ENCODE results near the gene SREK1IP1. TPM values are rescaled to one million over a fixed set of nuclear protein-coding genes. Genes with fewer than 3 reads are reported as not detected.
"Not testable (repeated sequence)": the region's sequence is repeated elsewhere in the genome, so short reads cannot be mapped to it uniquely, and the experiment has no call there.

Gene SREK1IP1
- total and polyA plus RNA-seq, 9 donors = 9.1 to 12.7 (median 11.0) TPM

DNA sequence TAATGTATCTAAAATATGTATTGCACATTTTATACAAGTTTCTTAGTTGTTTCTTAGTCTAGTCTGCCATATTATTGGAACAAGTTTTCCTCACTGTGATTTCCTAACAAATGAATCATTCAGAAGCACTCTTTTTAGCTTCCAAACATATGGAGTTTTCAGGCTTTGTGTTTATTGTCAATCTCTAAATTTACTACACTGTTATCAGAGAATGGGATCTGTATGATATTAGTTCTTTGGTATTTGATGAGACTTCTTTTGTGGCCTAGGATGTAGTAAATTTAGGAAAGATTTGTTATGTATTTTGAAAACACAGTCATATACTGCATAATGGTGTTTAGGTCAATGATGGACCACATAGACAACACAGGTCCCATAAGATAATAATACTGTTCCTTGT is 25.7 kb downstream of the SREK1IP1 start:
- DNase-seq = no peak
- Histone ChIP-seq H3K27me3 (ENCODE audit: control insufficient read depth, insufficient read depth, low read length) (no peaks in the 10 kb centered on the region), H3K27ac (ENCODE audit: low read length) (no peak overlapping the region), H3K36me3 (ENCODE audit: control insufficient read depth, insufficient read depth, low read length) (peaks cover 10% of the 10 kb centered on the region), H3K9me3 (replicated peaks; ENCODE audit: control insufficient read depth, low read depth, low read length) (no peaks in the 10 kb centered on the region), H3K4me3 (ENCODE audit: low read length) (no peak overlapping the region), H3K4me1 (ENCODE audit: control insufficient read depth, insufficient read depth, low read length) (no peaks in the 10 kb centered on the region)

DNA sequence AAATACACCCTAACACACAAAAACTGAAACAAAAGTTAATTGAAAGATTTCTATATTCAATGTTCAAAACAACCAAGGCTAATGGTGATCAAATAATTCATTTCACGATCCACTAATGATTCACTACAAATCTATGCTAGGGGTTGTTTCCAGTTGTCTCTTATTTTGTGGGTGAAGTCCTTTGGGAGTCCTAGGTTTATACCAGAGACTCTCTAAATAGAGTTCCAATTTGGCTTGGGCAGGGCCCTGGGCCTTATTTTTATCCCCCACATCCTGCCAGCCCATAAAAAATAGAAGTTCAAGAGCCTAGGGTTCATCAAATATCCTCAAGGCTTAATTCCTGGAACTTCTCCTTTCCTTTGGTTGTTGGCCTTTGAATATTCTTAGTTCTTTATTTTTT is 26.1 kb downstream of the SREK1IP1 start:
- WGBS (ENCODE audit: insufficient coverage) = no CpG with 5 or more reads among the region's 1 CpG
- DNase-seq = no peak

DNA sequence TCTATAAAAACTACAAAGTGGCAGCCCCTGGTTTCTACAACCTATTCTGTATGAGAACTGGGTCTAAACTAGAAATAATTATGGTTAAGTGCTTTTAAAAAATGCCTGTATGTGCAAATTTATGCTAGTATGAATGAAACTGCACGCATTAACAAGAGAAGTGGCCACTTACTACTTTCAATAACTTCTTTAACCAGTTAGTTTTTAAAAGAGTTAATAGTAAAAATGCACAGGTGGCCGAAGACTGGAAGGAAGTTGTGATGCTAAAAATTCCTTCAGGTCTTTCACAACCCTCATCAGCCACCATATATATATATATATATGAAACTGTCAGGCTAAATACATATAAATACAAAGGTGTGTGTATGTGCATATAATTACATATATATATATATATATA is 41.3 kb downstream of the SREK1IP1 start:
- DNase-seq = no peak
- Histone ChIP-seq H3K27me3 (ENCODE audit: control insufficient read depth, insufficient read depth, low read length) (no peaks in the 10 kb centered on the region), H3K36me3 (ENCODE audit: control insufficient read depth, insufficient read depth, low read length) (peaks cover 2% of the 10 kb centered on the region), H3K9me3 (replicated peaks; ENCODE audit: control insufficient read depth, low read depth, low read length) (no peaks in the 10 kb centered on the region), H3K27ac (ENCODE audit: low read length) (no peak overlapping the region), H3K4me3 (ENCODE audit: low read length) (no peak overlapping the region), H3K4me1 (ENCODE audit: control insufficient read depth, insufficient read depth, low read length) (no peaks in the 10 kb centered on the region)
- WGBS (ENCODE audit: insufficient coverage) = no CpG with 5 or more reads among the region's 2 CpGs

More for the DNA sequence above, 26.1 kb downstream of the SREK1IP1 start:
- Histone ChIP-seq H3K27me3 (ENCODE audit: control insufficient read depth, insufficient read depth, low read length) (no peaks in the 10 kb centered on the region), H3K27ac (ENCODE audit: low read length) (no peak overlapping the region), H3K36me3 (ENCODE audit: control insufficient read depth, insufficient read depth, low read length) (peaks cover 10% of the 10 kb centered on the region), H3K4me3 (ENCODE audit: low read length) (no peak overlapping the region), H3K4me1 (ENCODE audit: control insufficient read depth, insufficient read depth, low read length) (no peaks in the 10 kb centered on the region), H3K9me3 (replicated peaks; ENCODE audit: control insufficient read depth, low read depth, low read length) (no peaks in the 10 kb centered on the region)

DNA sequence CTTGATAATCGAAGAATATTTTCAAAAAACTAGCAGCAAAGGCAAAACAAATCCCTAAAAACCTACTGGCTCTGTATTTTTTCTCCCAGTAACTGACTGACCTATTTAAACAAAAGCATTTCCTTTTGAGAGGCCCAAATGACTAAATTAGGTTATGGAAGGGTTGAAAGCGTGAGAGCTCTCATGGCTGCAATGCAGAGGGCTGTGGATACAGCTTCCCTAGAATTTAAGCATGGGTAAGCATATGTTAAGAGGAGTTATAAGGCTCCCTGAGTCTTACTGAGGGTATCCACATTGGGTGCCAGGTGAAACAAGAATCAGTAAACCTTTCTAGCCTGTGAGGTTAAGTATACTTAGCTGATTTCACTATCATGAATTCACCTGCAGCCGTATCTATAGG is 45.9 kb downstream of the SREK1IP1 start:
- no peak overlapping the region for H3K4me3 ChIP-seq (ENCODE audit: low read length)
- 91% methylated on average over 1 of the region's 3 CpGs for WGBS (ENCODE audit: insufficient coverage)
- DNase-seq = no peak
- no peaks in the 10 kb centered on the region for H3K9me3 ChIP-seq (replicated peaks; ENCODE audit: control insufficient read depth, low read depth, low read length)
- no peaks in the 10 kb centered on the region for H3K4me1 ChIP-seq (ENCODE audit: control insufficient read depth, insufficient read depth, low read length)
- peaks cover 6% of the 10 kb centered on the region for H3K36me3 ChIP-seq (ENCODE audit: control insufficient read depth, insufficient read depth, low read length)
- H3K27me3 ChIP-seq (ENCODE audit: control insufficient read depth, insufficient read depth, low read length) = no peaks in the 10 kb centered on the region
- H3K27ac ChIP-seq (ENCODE audit: low read length) = no peak overlapping the region

DNA sequence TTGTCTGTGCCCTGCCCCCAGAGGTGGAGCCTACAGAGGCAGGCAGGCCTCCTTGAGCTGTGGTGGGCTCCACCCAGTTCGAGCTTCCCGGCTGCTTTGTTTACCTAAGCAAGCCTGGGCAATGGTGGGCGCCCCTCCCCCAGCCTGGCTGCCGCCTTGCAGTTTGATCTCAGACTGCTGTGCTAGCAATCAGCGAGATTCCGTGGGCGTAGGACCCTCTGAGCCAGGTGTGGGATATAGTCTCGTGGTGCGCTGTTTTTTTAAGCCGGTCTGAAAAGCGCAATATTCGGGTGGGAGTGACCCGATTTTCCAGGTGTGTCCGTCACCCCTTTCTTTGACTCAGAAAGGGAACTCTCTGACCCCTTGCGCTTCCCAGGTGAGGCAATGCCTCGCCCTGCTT is 54.0 kb downstream of the SREK1IP1 start:
- not testable (repeated sequence) for H3K27me3 ChIP-seq (ENCODE audit: control insufficient read depth, insufficient read depth, low read length); H3K36me3 ChIP-seq (ENCODE audit: control insufficient read depth, insufficient read depth, low read length)
- WGBS (ENCODE audit: insufficient coverage) = 85% methylated on average over 4 of the region's 16 CpGs

DNA sequence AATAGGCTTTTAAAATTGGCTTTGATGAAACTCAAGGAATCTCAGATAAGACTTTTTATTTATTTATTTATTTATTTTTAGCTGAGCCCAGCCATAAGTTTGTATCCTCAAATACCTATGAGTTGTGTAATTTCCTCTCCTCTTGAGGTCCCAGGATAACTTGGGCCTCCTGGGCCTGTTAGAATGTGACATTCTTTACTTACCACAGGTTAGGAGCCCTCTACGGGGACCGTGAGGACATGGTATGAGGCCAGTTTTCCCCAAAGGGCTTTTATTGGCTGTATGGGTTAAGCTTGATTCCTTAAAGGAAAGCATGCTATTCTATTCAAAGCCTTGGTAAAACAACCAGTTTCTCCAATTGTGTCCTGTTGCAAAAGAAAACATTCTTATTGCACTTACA is 61.3 kb downstream of the SREK1IP1 start:
- Histone ChIP-seq H3K36me3 (ENCODE audit: control insufficient read depth, insufficient read depth, low read length) (no peaks in the 10 kb centered on the region), H3K4me3 (ENCODE audit: low read length) (no peak overlapping the region), H3K27me3 (ENCODE audit: control insufficient read depth, insufficient read depth, low read length) (no peaks in the 10 kb centered on the region), H3K4me1 (ENCODE audit: control insufficient read depth, insufficient read depth, low read length) (no peaks in the 10 kb centered on the region), H3K9me3 (replicated peaks; ENCODE audit: control insufficient read depth, low read depth, low read length) (no peaks in the 10 kb centered on the region), H3K27ac (ENCODE audit: low read length) (no peak overlapping the region)
- no CpG with 5 or more reads among the region's 2 CpGs for WGBS (ENCODE audit: insufficient coverage)
- DNase-seq = no peak

More for the DNA sequence above, 54.0 kb downstream of the SREK1IP1 start:
- H3K4me1 ChIP-seq (ENCODE audit: control insufficient read depth, insufficient read depth, low read length); DNase-seq; H3K27ac ChIP-seq (ENCODE audit: low read length); H3K4me3 ChIP-seq (ENCODE audit: low read length); H3K9me3 ChIP-seq (replicated peaks; ENCODE audit: control insufficient read depth, low read depth, low read length): not testable (repeated sequence)

DNA sequence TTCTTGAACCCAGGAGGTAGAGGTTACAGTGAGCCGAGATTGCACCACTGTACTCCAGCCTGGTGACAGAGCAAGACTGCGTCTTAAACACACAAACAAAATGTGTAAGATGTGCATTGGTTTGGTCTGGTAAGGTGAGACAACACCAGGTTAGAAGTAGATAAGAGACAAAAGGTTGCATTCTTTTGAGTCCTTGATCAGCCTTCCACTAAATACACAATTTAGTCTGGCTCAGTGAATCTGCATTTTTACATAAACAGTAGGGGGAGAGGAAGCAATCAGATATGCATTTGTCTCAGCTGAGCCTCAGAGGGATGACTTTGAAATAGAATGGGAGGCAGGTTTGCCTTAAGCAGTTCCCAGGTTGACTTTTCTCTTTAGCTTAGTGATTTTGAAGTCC is 62.4 kb downstream of the SREK1IP1 start:
- H3K36me3 ChIP-seq (ENCODE audit: control insufficient read depth, insufficient read depth, low read length); H3K4me3 ChIP-seq (ENCODE audit: low read length); H3K27me3 ChIP-seq (ENCODE audit: control insufficient read depth, insufficient read depth, low read length); H3K4me1 ChIP-seq (ENCODE audit: control insufficient read depth, insufficient read depth, low read length); H3K9me3 ChIP-seq (replicated peaks; ENCODE audit: control insufficient read depth, low read depth, low read length); DNase-seq; H3K27ac ChIP-seq (ENCODE audit: low read length): not testable (repeated sequence)
- WGBS (ENCODE audit: insufficient coverage) = no CpG with 5 or more reads among the region's 2 CpGs

GRCh38 chr5:64700765-64701164 is 67.7 kb downstream of the SREK1IP1 start:
- no CpG with 5 or more reads among the region's 4 CpGs for WGBS (ENCODE audit: insufficient coverage)
- H3K9me3 ChIP-seq (replicated peaks; ENCODE audit: control insufficient read depth, low read depth, low read length) = peaks cover 2% of the 10 kb centered on the region
- no peak for DNase-seq
- H3K36me3 ChIP-seq (ENCODE audit: control insufficient read depth, insufficient read depth, low read length) = no peaks in the 10 kb centered on the region
- H3K27me3 ChIP-seq (ENCODE audit: control insufficient read depth, insufficient read depth, low read length) = no peaks in the 10 kb centered on the region
- no peak overlapping the region for H3K27ac ChIP-seq (ENCODE audit: low read length)
- H3K4me1 ChIP-seq (ENCODE audit: control insufficient read depth, insufficient read depth, low read length) = no peaks in the 10 kb centered on the region
- H3K4me3 ChIP-seq (ENCODE audit: low read length) = no peak overlapping the region

- not testable (repeated sequence) for H3K4me1 ChIP-seq (ENCODE audit: control insufficient read depth, insufficient read depth, low read length); H3K36me3 ChIP-seq (ENCODE audit: control insufficient read depth, insufficient read depth, low read length)
- WGBS (ENCODE audit: insufficient coverage) = 95% methylated on average over 4 of the region's 7 CpGs
Measured at GRCh38 chr5:64696414-64696813, 72.1 kb downstream of the SREK1IP1 start.

DNA sequence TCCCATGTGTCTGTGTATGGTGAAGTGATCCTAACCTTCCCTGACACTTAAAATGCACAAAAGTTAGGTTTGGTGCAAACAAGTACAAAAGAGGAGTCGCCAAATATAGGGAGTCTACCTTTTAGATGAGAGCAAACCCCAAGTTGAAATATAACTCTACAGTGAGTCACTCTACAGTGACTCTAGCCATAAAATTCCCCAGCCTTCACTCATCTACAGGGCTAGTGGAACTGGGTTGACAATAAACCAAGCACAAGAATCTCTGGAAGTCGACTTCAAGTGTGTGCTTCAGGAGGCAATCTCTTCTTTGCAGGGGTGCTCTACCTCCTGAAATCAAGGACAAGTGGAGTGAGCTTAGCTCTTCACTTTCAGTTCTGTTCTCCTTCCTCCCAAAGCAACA is 74.9 kb downstream of the SREK1IP1 start:
- no peak overlapping the region for H3K27ac ChIP-seq (ENCODE audit: low read length)
- H3K9me3 ChIP-seq (replicated peaks; ENCODE audit: control insufficient read depth, low read depth, low read length) = peaks cover 2% of the 10 kb centered on the region
- no peak for DNase-seq
- peaks cover 26% of the 10 kb centered on the region for H3K27me3 ChIP-seq (ENCODE audit: control insufficient read depth, insufficient read depth, low read length)
- peaks cover 10% of the 10 kb centered on the region for H3K4me1 ChIP-seq (ENCODE audit: control insufficient read depth, insufficient read depth, low read length)
- H3K36me3 ChIP-seq (ENCODE audit: control insufficient read depth, insufficient read depth, low read length) = no peaks in the 10 kb centered on the region
- no CpG with 5 or more reads among the region's 2 CpGs for WGBS (ENCODE audit: insufficient coverage)
- no peak overlapping the region for H3K4me3 ChIP-seq (ENCODE audit: low read length)

More at GRCh38 chr5:64696414-64696813, 72.1 kb downstream of the SREK1IP1 start:
- not testable (repeated sequence) for H3K9me3 ChIP-seq (replicated peaks; ENCODE audit: control insufficient read depth, low read depth, low read length); H3K27me3 ChIP-seq (ENCODE audit: control insufficient read depth, insufficient read depth, low read length); H3K4me3 ChIP-seq (ENCODE audit: low read length); DNase-seq; H3K27ac ChIP-seq (ENCODE audit: low read length)

DNA sequence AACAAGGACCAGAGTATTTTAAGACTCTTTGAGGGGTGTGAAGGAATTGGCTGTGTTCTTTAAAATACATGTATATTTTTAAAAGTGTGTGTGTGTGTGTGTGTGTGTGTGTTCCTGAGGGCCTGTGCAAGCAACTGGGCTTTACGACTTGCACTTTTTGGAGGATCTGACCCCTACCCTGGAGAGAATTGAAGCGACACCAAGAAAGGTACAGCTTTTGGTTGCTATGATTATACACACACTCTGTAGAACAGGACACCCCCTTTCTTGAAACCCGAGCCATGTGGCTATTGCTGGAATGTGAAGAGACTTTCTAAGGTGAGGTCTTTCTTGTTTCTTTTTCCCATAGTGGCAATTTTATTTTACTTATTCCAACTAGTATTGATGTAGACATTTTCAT is 77.2 kb downstream of the SREK1IP1 start:
- Histone ChIP-seq H3K27ac (ENCODE audit: low read length) (no peak overlapping the region), H3K4me1 (ENCODE audit: control insufficient read depth, insufficient read depth, low read length) (peaks cover 10% of the 10 kb centered on the region), H3K4me3 (ENCODE audit: low read length) (no peak overlapping the region), H3K36me3 (ENCODE audit: control insufficient read depth, insufficient read depth, low read length) (no peaks in the 10 kb centered on the region), H3K27me3 (ENCODE audit: control insufficient read depth, insufficient read depth, low read length) (peaks cover 26% of the 10 kb centered on the region), H3K9me3 (replicated peaks; ENCODE audit: control insufficient read depth, low read depth, low read length) (no peaks in the 10 kb centered on the region)
- no CpG with 5 or more reads among the region's 3 CpGs for WGBS (ENCODE audit: insufficient coverage)
- DNase-seq = no peak

Measured in muscle of leg (tissue), 11 donors.